ENCODE measurements around the gene LGR4.

Gene LGR4

DNA sequence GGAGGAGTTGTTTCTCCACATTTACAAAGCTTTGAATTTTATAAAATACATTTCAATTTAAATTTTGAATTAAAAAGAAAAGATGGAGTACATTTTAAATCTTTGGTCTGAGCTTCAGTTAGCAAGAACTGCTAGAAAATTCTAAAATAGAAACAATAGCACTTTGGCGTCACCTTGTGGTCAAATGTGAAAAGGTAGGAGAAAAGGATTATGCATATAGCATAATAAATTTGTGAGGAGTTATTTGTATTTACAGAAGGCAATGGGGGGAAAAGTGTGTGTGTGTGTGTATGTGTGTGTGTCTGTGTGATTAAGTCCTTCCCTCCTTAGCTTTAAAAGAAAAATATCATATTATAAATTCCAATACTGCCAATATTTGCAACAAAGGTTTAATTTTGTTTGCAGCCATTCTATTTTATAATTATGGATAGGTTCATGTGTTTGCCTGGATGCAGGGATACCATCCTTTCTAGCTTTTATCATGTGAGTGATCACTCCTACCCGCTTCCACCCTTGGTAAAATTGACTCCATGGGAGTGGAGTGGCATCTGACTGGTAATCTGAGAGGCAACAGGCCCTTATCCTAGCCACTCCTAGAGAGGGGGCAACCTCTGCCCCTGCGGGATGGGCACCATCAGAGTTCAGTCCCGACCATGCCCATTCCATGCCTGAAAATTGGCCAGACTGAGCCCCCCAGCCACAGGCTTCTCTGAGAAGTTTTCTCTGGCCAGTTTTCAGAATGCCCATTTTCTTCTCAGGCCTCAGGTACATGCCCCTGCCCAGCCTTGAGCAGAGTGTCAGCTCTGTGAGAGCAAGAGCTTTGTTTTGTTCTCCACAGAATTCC, 13.6 kb upstream of the LGR4 start:
- peak; percentile 69 for DNase-seq

DNA sequence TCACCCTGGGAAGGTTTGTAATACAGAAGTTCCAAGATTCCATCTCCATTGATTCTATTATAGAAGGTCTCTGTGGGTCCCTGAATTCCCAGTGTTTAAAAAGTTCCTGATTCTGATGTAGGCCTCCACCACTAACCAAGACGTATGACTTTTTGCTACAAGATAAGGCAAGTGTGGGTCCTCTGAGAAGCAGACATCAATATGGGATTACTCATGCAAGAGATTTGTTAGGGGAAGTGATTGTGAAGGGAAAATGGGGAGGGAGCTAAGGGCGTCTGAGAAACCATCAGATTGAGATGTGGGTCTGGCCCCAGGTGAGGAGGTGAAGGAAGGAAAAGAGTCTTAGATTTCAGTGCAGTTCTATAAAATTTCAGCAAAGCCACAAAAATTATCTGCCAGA, 10.2 kb upstream of the LGR4 start:
- no peak for DNase-seq

DNA sequence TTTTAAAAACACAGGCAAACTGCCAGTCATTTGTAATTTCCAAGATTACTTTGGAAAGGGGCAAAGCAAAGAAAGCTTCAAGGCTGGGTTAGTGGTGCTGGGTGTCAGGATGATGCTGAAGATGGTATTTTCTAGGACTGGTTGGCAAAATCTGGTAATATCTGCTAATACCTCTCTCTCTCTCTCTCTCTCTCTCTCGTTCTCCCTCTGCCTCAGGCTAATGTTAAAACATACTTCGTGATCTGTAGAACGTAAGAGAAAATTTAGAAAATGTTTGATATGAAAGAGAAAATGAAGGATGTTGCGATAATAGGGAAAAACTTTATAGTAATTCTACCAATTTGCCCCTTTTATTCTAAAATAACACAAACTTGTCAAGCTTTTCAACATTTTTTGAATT, 9.4 kb upstream of the LGR4 start:
- DNase-seq: no peak

DNA sequence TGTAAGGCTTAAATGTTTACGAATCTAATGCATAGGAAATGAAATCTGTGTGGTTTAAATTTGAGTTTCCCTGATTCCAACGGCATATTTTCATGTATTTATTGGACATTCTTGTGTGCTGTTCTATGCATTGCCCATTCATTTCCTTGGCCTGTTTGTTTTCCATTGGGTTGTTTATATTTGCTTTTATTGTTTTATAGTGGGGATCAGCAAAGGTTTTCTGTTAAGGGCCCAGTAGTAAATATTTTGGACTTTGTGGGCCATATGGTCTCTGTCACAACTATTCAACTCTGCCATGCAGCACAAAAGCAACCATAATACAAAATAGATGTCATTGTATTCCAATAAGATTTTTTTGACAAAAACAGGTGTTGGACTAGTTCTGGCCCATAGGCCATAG, 5.2 kb upstream of the LGR4 start:
- DNase-seq: no peak

DNA sequence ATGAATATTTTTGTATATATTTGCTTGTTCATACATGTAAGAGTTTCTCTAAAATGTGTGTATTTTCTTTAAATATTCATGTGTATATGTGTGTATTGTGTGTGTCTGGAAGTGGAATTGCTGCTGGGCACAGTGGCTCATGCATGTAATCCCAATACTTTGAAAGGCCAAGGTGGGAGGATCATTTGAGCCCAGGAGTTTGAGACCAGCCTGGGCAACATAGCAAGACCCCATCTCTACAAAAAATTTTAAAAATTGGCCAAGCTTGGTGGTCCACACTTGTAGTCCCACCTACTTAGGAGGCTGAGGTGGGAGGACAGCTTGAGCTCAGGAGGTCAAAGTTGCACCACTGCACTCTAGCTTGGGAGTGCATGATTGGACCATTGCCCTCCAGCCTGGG, 4.7 kb upstream of the LGR4 start:
- no peak for DNase-seq

DNA sequence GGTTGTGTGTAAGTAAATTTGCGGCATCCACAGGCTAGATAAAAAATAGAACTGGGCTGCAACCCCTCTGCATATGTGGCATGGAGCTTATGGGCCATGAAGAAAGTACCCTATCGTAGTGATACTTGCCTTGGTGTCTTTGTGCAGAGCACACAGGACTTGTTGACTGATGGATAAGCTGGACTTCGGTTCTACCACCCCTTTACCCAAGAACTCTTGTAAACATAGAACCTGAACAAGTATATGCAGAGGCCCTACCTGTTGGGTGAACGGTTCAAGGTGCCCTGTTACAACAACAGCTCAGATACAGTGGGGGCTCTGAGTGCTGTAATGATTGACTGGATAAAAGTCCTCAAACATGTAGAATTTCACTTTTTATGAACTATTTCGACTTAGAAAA, 3.0 kb upstream of the LGR4 start:
- DNase-seq: no peak

DNA sequence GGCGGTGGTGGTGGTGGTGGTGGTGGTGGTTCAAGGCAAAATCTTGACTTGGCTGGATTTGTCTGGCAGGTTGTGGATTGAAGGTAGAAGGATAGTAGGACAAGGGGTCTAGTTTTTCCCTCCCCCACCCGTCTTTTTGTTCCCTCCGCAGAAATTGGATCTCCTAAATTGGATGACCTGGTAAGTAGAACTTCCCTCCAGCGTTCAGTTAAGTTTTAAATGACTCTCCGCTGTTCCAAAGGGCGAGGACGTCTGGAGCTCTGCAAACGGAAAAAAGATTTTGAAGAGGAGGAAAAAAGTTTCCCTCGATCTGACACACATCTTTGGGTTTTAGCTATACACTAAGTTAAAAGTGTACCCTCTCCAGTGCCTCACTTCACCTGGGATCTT, 422 bp upstream of the LGR4 start:
- DNase-seq: no peak

DNA sequence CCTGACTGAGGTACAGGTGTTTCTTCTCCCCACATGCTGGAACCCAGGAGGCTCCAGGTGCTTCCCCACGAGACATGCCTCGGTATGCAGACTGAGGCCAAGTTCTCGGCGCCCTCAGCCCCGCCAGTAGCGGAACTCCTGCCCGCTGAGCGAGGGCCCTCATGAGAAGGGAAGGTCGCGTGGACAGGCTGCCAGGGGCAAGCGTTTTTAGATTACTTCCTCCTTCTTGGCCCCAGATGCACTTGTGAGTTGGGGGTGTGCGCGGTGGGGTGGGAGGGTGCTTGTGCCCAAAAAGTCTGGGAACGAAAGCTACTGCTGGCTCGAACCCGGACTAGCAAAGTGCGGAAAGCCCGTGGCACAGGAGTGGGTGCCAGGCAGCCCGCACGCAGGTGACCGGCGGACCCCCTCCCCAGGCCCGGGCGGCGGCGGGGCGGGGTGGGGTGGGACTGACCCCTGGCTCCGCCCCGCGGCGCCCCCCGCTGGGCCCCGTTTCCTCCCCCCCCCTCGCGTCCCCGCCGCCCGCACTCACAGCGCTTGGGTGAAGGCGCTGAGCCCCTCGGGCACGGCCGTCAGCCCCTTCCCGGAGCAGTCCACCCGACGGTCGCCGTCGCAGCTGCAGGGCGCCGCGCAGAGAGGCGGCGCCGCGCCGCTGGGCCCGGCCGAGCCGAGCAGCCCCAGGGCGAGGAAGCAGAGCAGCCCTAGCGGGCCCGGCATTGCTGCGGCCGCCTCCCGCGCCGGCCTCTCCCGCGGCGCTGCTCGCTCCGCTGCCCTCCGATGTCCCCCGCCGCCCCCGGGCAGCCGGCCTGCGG, 797 bp downstream of the LGR4 start:
- no peak for DNase-seq

DNA sequence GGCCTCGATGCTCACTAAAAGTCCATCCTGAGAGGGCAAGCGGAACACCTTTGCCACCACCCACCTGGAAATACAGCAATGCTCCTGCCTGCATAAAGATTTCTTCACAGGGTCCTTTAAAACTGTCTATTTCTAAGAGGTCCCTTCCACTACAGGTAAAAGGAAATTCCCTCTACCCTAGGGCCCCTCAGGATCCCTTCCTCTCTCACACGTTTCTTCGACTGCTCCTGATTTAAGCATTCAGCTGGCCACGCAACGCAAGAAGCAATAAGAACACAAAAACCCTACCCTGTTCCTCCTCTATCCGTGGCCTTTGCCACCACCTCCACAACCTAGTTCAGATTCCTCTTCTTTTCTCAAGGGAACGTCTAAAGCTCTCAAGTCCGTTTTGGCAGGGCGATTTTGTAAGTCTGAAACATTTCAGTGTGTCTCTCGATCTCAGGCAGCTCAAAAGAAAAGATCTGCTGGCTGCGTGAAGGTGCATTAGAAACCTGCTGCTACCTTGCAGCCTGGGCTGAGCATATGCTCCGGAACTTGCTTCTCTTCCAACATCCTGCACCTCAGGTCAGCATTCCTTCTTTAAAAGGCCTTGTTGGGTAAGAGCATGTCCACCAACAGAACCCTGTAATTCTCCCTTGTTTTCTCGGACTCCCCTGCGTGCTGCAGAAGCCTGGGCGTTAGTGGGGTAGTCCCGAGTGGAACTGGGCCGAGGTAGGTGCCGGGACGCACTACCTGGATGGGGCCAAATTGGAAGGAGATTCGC, 1.6 kb downstream of the LGR4 start:
- DNase-seq: no peak

DNA sequence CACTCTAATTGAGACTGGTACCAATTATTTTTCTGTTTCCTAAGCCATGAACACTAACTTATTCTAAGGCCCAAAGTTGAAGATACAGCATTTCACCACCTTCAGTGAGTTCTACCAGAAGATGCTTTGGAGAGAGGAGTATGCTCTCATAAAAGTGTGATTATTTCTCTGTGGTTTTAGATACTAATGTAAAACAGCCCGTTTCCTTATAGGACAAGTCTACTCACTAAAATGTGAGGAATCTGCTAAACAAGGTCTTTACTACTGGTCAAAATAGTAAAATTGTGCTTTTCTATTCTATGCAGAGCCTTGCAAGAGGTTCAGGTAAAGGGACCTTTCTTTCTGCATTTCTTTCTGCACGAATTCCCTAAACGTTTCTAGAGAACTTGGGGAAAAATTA, 2.4 kb downstream of the LGR4 start:
- DNase-seq: no peak

DNA sequence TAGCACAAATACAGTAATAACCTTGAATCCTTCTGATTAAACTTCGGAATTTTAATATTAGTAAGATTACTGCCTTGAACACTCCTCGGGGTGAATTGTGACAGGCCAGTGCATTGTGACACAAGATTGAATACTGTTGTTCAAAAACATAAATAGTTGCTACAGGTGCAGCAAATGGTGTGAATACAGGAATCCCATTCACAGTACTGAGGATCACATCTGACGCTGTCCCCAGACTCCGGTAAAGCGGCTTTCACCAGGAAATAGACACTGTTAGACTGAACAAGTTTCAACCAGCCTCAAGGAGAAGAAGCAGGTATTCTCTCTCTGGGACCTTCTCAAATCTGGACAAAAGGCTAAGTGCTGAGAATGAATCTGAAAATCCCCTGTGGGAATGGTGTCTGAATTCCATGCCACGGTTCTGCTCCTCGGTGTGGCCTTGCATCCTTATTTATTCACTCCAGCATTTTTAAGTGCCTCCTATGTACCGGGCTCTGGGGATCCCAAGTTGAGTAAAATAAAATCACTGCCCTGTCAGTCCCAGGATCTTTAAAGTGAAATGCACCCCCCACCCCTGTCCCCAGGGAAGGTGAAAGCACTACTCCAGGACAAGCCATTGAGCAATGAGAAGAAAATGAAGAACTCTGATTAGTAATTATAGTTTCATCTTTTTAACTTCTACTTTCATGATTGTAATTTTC, 3.4 kb downstream of the LGR4 start:
- DNase-seq: no peak

DNA sequence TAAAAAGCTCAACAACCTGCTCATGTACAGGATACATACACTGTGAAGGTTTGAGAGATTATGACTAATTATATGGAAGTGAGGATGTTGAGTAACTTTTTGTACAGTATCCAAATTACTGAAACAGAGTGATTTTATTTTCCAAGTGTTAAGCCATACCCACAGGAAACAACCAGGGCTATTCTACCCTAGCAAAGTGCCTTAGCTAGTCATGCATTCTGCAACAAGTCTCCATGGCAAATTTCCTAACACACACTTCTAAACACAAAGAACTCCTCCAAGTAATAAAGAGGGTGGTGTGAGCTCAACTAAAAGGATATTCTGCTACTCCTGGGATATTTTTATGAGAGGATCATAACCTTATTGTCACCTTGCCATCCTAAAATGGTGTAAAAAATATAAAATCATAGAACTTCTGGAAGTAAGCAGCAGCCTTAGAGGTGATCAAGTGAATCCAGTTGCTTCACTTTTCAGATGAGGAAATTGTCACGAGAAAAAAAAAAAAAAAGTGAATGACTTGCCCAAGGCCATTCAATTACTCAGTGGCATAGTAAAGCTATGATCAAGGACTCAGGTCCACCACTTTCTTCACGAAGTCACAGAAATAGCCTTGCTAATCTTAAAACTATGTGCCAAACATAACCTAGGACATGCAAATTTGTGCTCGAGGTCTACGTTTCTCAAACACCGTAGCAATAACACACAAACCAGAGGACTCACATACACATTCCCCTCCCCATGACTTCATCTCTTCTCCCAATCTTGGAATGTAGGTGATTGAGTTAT, 4.2 kb downstream of the LGR4 start:
- DNase-seq: peak; percentile 83

DNA sequence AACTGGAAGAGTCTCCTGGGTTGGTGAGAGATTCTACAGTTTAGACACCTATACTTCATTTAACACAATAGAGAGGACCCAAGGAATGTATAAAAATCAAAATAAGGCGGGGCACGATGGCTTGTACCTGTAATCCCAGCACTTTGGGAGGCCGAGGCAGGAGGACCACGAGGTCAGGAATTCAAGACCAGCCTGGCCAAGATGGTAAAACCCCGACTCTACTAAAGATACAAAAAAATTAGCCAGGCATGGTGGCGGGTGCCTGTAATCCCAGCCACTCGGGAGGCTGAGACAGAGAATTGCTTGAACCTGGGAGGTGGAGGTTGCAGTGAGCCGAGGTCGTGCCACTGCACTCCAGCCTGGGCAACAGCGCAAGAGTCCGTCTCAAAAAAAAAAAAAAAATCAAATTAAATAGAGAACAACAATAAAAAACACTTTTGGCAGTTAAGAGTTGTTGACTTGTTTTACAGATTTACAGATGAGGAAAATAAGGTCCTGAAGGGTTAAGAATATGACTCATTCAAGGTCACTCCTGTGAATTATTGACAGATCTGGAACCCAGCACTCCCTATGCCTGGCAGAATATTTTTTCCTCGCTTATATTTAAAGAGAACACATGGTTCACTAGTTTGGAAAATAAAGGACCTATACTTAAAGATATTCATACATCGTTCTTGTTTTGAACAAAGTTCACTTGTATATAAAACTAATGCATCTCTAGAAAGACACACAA, 5.2 kb downstream of the LGR4 start:
- DNase-seq: no peak

DNA sequence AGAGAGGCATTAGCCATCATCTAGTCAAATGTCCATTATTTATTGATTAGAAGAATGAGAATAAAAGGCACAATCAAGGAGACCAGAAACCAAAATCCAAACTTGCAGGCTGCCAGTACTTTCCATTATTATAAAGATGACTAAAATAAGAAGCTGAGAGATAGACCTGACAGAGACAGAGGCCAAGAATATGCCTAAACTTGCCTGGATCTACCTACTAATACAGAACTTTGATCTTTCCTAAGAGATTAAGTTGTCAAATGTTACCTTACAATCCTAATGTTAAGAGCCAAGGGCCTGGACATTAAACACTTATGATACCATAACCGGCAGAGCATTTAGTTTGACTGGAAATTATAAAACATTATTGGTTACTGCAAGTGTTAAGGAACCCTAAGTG, 6.2 kb downstream of the LGR4 start:
- DNase-seq: no peak

DNA sequence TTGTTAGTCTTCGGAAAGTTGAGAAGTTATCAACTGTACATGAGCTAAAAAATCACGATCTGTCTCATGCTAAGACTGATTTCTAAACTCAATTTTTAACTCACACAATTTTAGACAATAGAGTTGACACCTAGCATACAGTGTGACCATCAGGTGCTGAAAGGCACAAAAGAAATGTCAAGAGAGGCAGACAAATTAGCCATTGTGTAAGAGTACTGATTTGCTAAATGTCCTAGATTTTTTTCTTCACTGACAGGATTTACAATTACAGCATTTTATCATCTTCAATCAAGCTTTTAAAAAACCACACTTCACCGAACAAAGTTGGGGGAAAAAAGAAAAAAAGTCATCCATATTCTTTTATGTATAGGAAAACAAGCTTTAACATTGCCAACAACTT, 7.0 kb downstream of the LGR4 start:
- DNase-seq: no peak

DNA sequence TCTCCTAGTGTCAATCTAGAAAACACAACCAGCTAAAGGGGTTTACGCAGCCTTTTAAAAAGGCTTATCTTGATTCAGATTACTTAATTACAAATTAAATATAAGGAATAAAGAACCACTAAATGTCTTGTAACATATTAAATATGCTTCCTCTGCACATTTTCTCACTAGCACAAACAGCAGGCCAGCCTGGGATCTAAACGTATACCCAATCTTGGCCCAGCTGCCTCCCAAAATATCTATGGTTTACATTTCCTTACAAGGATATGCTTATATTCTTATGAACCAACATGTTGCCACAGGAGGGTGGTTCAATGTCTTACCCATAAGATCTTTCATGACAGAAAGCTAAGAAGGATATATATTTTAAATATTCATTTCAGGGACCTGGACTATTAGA, 7.7 kb downstream of the LGR4 start:
- DNase-seq: no peak

DNA sequence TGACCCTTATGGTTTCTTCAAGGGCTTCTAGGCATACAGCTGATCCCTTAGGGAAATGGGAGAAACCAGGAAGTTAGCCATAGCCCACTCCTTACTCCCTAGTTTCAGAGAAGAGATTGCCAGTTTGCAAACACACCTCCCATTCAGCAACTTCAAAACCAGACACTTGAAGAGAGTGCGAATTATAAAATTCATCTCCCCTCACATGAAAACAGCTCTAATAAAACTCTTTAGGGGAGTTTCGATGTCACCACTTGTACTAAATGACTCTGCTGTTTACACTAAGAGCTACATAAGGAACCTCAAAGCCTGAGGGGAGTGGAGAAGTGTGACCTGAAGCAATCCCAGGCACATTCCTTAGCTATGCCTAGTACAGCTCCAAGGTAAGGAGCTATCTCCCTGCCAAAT, 8.3 kb downstream of the LGR4 start:
- DNase-seq: peak; percentile 69

DNA sequence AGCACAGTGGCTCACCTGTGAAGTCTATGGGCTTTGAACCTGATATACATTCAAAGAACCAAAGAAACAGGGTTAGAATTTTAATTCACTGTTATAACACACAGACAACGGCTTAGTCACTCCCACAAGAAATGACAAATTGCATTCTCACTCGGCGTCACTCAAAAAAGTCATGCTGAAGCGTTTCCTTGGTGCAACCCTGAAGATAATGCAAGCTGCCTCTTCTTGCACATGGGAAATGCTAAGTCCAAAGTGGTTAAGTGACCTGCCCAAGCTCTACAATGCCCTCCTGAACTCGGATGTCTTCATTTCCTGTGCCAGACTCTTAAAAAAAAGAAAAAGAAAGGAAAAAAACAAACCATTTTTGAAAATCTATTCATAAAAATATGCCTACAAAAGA, 10.0 kb downstream of the LGR4 start:
- no peak for DNase-seq

DNA sequence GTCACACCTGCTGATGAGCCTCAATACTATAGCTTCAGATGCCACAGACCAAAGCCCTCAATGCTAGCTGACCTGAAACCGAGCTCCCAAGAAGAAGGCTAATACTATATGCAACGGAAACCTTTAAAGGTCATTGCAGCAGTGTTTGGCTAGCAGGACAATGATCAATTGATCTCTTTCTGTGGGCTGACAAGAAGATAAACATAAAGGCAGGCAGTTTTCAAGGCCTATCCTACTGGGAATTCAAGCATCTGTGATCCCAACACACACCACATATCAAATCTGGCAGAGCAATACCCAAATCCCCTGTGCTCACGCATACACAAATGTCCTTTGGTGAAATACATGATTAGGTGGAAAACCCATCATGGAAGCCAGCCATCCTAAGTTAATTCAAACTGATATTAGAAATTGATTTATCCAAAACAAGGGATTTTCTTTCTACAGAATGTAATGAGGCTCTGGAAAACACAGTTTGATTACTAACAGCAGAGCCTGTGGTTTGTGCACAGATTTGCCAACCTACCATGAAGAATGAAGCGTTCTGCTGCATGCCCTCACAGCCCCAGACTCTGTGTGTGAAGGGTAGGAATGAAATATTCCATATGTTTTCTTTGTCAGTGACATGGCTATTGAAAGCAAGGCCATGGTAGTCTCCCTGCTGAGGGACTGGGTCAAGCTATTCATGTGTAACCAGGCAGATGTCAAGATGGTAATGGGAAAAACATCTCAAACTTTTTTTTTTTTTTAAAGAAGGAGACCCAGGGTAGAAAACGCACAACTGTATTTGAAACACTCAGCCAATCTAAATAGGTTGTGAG, 12.2 kb downstream of the LGR4 start:
- no peak for DNase-seq

DNA sequence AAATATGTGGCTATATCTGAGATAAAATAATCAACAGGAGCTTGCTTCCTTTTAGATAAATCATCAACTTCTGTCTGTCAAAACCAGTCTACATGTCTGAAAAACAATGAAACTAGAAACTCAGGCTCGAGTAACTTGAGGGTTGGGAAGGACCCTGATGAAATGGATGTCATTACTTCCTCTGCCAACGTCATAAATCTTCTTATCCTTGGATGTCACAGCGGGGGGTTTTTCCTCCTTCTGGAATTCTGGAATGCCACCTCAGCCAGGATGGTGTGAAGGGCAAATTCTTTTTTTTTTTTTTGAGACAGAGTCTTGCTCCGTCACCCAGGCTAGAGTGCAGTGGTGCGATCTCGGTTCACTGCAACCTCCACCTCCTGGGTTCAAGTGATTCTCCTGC, 13.4 kb downstream of the LGR4 start:
- no peak for DNase-seq

DNA sequence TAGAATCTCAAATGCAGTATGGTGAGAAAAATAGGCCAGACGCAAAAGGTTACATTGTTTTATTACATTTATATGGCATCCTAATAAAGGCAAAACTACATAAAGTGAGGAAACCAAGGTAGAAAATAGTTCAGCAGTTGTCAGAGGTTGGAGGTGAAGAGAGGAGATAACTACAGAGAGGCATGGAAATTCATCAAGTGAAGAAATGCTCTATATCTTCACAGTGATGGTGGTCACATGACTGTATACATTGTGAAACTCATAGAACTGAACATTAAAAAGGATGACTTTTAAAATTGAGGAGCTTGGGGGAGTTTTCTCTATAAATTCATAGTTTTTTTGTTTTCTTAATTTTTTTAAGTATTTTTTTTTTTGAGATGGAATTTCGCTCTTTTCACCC, 14.4 kb downstream of the LGR4 start:
- DNase-seq: no peak
